H54 (cell line): ENCODE data around the gene SPDYC.
A peak's percentile ranks its signal among the peaks of the same experiment; 100 is the strongest.

Source experiments
- DNase-seq: peaks from one replicate; pipeline ENCODE4 v3.0.0; 2011; ENCODE audit warnings: low spot score, mixed read lengths; ENCODE audit not compliant: insufficient read length
- FAIRE-seq: peaks from 3 replicates; lab custom pipeline; 2011; peaks lifted over from hg19 to GRCh38; lab: Jason Lieb, UNC
- POLR2A ChIP-seq: IDR thresholded peaks from 2 replicates; pipeline ENCODE4 v1.6.1; 2011; ENCODE audit warnings: low read depth, mild to moderate bottlenecking, low read length

SPDYC gene

GRCh38 chr11:65187146-65187675, 17.2 kb downstream of the SPDYC start:
- FAIRE-seq, result no peak
- DNase-seq, result no peak
- TF ChIP-seq POLR2A, result no peak

- FAIRE-seq, result no peak
- TF ChIP-seq POLR2A, result no peak
- DNase-seq, result no peak
Measured at GRCh38 chr11:65187971-65188461, 18.0 kb downstream of the SPDYC start.

GRCh38 chr11:65188486-65188885, 18.5 kb downstream of the SPDYC start:
- FAIRE-seq (no peak), DNase-seq (no peak)
- TF ChIP-seq POLR2A, result no peak

GRCh38 chr11:65189191-65189590, 19.2 kb downstream of the SPDYC start:
- DNase-seq (no peak), FAIRE-seq (no peak)
- no peak for TF ChIP-seq POLR2A

- no peak for FAIRE-seq
- no peak for DNase-seq
- no peak for TF ChIP-seq POLR2A
Measured at GRCh38 chr11:65194564-65194963, 24.5 kb downstream of the SPDYC start.

GRCh38 chr11:65204143-65204542, 34.1 kb downstream of the SPDYC start:
- FAIRE-seq (no peak), DNase-seq (no peak)
- TF ChIP-seq POLR2A, result no peak

GRCh38 chr11:65204646-65205601, 34.9 kb downstream of the SPDYC start:
- FAIRE-seq (no peak), DNase-seq (peak; percentile 57)

GRCh38 chr11:65205602-65205967, 35.6 kb downstream of the SPDYC start:
- no peak for TF ChIP-seq POLR2A
- no peak for FAIRE-seq
- DNase-seq, result no peak

More at GRCh38 chr11:65204646-65205601, 34.9 kb downstream of the SPDYC start:
- no peak for TF ChIP-seq POLR2A

- no peak for TF ChIP-seq POLR2A
- DNase-seq, result no peak
- no peak for FAIRE-seq
Measured at GRCh38 chr11:65206441-65206841, 36.4 kb downstream of the SPDYC start.

GRCh38 chr11:65206901-65207300, 36.9 kb downstream of the SPDYC start:
- DNase-seq, result no peak
- FAIRE-seq, result no peak
- no peak for TF ChIP-seq POLR2A

- TF ChIP-seq POLR2A, result no peak
- FAIRE-seq (no peak), DNase-seq (no peak)
Measured at GRCh38 chr11:65207918-65208784, 38.1 kb downstream of the SPDYC start.

GRCh38 chr11:65208785-65209710, 39.0 kb downstream of the SPDYC start:
- no peak for TF ChIP-seq POLR2A
- no peak for DNase-seq
- no peak for FAIRE-seq
